K562 (cell line): ENCODE measurements around the gene GRP. TPM values are rescaled to one million over a fixed set of nuclear protein-coding genes. Genes with fewer than 3 reads are reported as not detected.

Source experiments
- ATAC-seq: fragments of 200-7000 bp; cut with Tn5 transposase; 3 replicates; pipeline ENCODE4 v1.9.1; 2020; ENCODE audit warnings: moderate library complexity
- BruUV-seq: library from RNA; stranded (reverse); fragments of 400-500 nt; replicated peaks from 2 replicates; lab custom pipeline; 2021; lab: Mats Ljungman, UMichigan
- CTCF ChIA-PET: fragments of 300-600 bp; formaldehyde crosslinking; extraction: SDS; loops from one replicate; lab custom pipeline; 2021; ENCODE audit warnings: low intra/inter-chr PET ratio; lab: Yijun Ruan, JAX
- POLR2A ChIA-PET: fragments of 300-600, 350-650 bp; sonication (Branson Sonifier 250); formaldehyde crosslinking; extraction: SDS; loops from one replicate; lab custom pipeline; 2021; ENCODE audit warnings: antibody characterized with exemption, inconsistent platforms; lab: Yijun Ruan, JAX
- DNase-seq, 4 experiments: peaks; one replicate each; pipeline versions ENCODE4 v3.0.0 to v3.0.0-alpha.2; 2011 to 2018; ENCODE audit warnings: low spot score in 3 of 4, mixed read lengths in 3 of 4; ENCODE audit errors: extremely low read depth in 1 of 4
- FAIRE-seq: peaks from 2 replicates; lab custom pipeline; 2011; peaks lifted over from hg19 to GRCh38; lab: Jason Lieb, UNC
- H2AFZ ChIP-seq: 2 replicates; pipeline ENCODE4 v1.6.0; 2011; ENCODE audit warnings: low read depth, low read length, control low read depth, inconsistent platforms
- H3K27ac ChIP-seq: fragments of 200-600 bp; 3 replicates; pipeline ENCODE4 v1.8.0; 2011; ENCODE audit warnings: low read depth, mild to moderate bottlenecking, control low read depth, inconsistent platforms, low read length, moderate library complexity, mixed read lengths; ENCODE audit errors: extremely low read depth
- H3K27me3 ChIP-seq, 2 experiments: fragments of 300-600 bp in 1 of 2; 2 replicates in 1 of 2; 3 replicates in 1 of 2; pipeline versions ENCODE4 v1.6.0 to v1.8.0; 2011; ENCODE audit warnings: inconsistent platforms in 2 of 2, low read length in 2 of 2, mild to moderate bottlenecking in 1 of 2, mixed read lengths in 1 of 2, moderate library complexity in 1 of 2; ENCODE audit not compliant: control insufficient read depth in 2 of 2, insufficient read depth in 2 of 2
- H3K36me3 ChIP-seq: fragments of 300-600 bp; 3 replicates; pipeline ENCODE4 v1.8.0; 2011; ENCODE audit warnings: mild to moderate bottlenecking, low read length, inconsistent platforms; ENCODE audit not compliant: control insufficient read depth, insufficient read depth
- H3K4me1 ChIP-seq, 2 experiments: fragments of 200-600 bp in 1 of 2; replicated peaks in 1 of 2; 2 replicates in 1 of 2; 3 replicates in 1 of 2; pipeline versions ENCODE4 v1.5.1 to v1.8.0; 2011; ENCODE audit warnings: inconsistent platforms in 2 of 2, low read length in 2 of 2, mild to moderate bottlenecking in 1 of 2, mixed read lengths in 1 of 2, moderate library complexity in 1 of 2; ENCODE audit not compliant: control insufficient read depth in 2 of 2, insufficient read depth in 2 of 2
- H3K4me2 ChIP-seq: 2 replicates; pipeline ENCODE4 v1.6.1; 2011; ENCODE audit warnings: low read length, control low read depth, inconsistent platforms, mixed read lengths; ENCODE audit not compliant: insufficient read depth
- H3K4me3 ChIP-seq: fragments of 200-600 bp; sonication (generic), shearing (Covaris generic); 2 replicates; pipeline ENCODE4 v1.5.1; 2016; ENCODE audit warnings: control low read depth, inconsistent platforms
- H3K79me2 ChIP-seq: fragments of 200-600 bp; 3 replicates; pipeline ENCODE4 v1.8.0; 2011; ENCODE audit warnings: low read length, inconsistent platforms; ENCODE audit not compliant: control insufficient read depth, insufficient read depth
- H3K9ac ChIP-seq, 2 experiments: 2 replicates each; pipeline versions ENCODE4 v1.6.0 to v1.6.1; 2011; ENCODE audit warnings: low read depth in 2 of 2, low read length in 2 of 2, control low read depth in 1 of 2, inconsistent platforms in 1 of 2, mild to moderate bottlenecking in 1 of 2, mixed read lengths in 1 of 2; ENCODE audit not compliant: insufficient read depth in 1 of 2
- H3K9me1 ChIP-seq: one replicate; pipeline ENCODE4 v1.6.0; 2011; ENCODE audit warnings: inconsistent platforms, mild to moderate bottlenecking, low read length, moderate library complexity; ENCODE audit not compliant: control insufficient read depth, insufficient read depth
- H3K9me3 ChIP-seq: replicated peaks from 2 replicates; pipeline ENCODE4 v1.5.1; 2011; ENCODE audit warnings: low read depth, low read length, inconsistent platforms; ENCODE audit not compliant: control insufficient read depth, insufficient read depth
- H4K20me1 ChIP-seq: replicated peaks from 2 replicates; pipeline ENCODE4 v1.6.1; 2011; ENCODE audit warnings: low read length, inconsistent platforms, mixed read lengths; ENCODE audit not compliant: control insufficient read depth, insufficient read depth
- ADNP ChIP-seq: fragments of 200-800 bp; sonication (Bioruptor generic); IDR thresholded peaks from 2 replicates; pipeline ENCODE4 v1.6.1; 2016; ENCODE audit warnings: missing genetic modification characterization, missing compliant biosample characterization
- BCOR ChIP-seq: fragments of 450-650 bp; IDR thresholded peaks from 2 replicates; pipeline ENCODE4 v1.6.1; 2016
- DIDO1 ChIP-seq: fragments of 450-650 bp; IDR thresholded peaks from 2 replicates; pipeline ENCODE4 v1.6.1; 2016; ENCODE audit warnings: low read depth, missing biosample characterization, missing genetic modification characterization
- FIP1L1 ChIP-seq: fragments of 200-400 bp; formaldehyde crosslinking; IDR thresholded peaks from 2 replicates; pipeline ENCODE4 v1.6.1; 2018; ENCODE audit warnings: mild to moderate bottlenecking, low read depth, low read length; ENCODE audit not compliant: poor library complexity, severe bottlenecking
- GATA2 ChIP-seq: sonication (generic); formaldehyde crosslinking; IDR thresholded peaks from 2 replicates; pipeline ENCODE4 v1.4.0; 2020; ENCODE audit warnings: mild to moderate bottlenecking, missing genetic modification reagents
- HNRNPUL1 ChIP-seq: fragments of 200-400 bp; formaldehyde crosslinking; IDR thresholded peaks from 2 replicates; pipeline ENCODE4 v1.6.1; 2017; ENCODE audit warnings: low read length
- KHSRP ChIP-seq: fragments of 450-650 bp; IDR thresholded peaks from 2 replicates; pipeline ENCODE4 v1.6.1; 2017
- MBD2 ChIP-seq: sonication (generic); IDR thresholded peaks from 2 replicates; pipeline ENCODE4 v1.6.1; 2016; ENCODE audit warnings: low read depth, borderline replicate concordance
- USF1 ChIP-seq: sonication (generic); formaldehyde crosslinking; IDR thresholded peaks from 2 replicates; pipeline ENCODE4 v1.9.0; 2022; ENCODE audit warnings: mild to moderate bottlenecking, missing genetic modification reagents
- ZNF212 ChIP-seq: fragments of 450-650 bp; formaldehyde crosslinking; IDR thresholded peaks from 2 replicates; pipeline ENCODE4 v1.4.0; 2020; ENCODE audit warnings: mild to moderate bottlenecking
- ZNF407 ChIP-seq: fragments of 450-650 bp; IDR thresholded peaks from 2 replicates; pipeline ENCODE4 v1.6.1; 2016; ENCODE audit warnings: low read depth
- ZNF699 ChIP-seq: fragments of 250-450 bp; sonication (Bioruptor Pico); IDR thresholded peaks from 2 replicates; pipeline ENCODE4 v1.8.0; 2021; ENCODE audit warnings: mild to moderate bottlenecking, moderate library complexity; ENCODE audit not compliant: insufficient replicate concordance
- ZNF79 ChIP-seq: fragments of 250-450 bp; sonication (Bioruptor Pico); IDR thresholded peaks from 2 replicates; pipeline ENCODE4 v1.4.0; 2020; ENCODE audit warnings: low read depth, mild to moderate bottlenecking, moderate library complexity
- WGBS: fragments of 100-300 bp; shearing (Covaris generic); methylation state at CpG from one replicate; pipeline ENCODE4 v1.1.6; 2016; ENCODE audit warnings: low coverage, mixed read lengths; ENCODE audit not compliant: insufficient coverage; ENCODE audit errors: missing lambda C conversion rate; 5-methylcytosine and 5-hydroxymethylcytosine counted together
- in situ Hi-C: fragments of 300-500 bp; cut with MboI; formaldehyde crosslinking; loops from 4 replicates; pipeline ENCODE4 v1.15.0; 2018; ENCODE audit warnings: inconsistent platforms, mixed read lengths
- intact Hi-C: fragments of 100-400 bp; cut with micrococcal nuclease; formaldehyde crosslinking; loops from 2 replicates; pipeline ENCODE4 v1.14.2; 2022
- polyA plus RNA-seq, 8 experiments: library from polyadenylated mRNA; depleted of rRNA in 4 of 8; stranded (reverse) in 5 of 8; unstranded in 3 of 8; fragments of >200 nt; fragmentation: Nextera tagmentation in 2 of 8; fragmentation: Illumina TruSeq in 1 of 8; extraction: Ambion mirVana in 2 of 8; extraction: Trizol in 1 of 8; gene quantifications; 2 replicates each; pipeline versions ENCODE4 v1.2.1 to v1.2.3, GENCODE V29; 2011 to 2014; ENCODE audit warnings: inconsistent platforms in 1 of 8, missing spikeins in 1 of 8
- total RNA-seq, 7 experiments: library from RNA; depleted of rRNA in 6 of 7; stranded (reverse); fragments of >200 nt in 6 of 7; fragmentation: Illumina TruSeq in 2 of 7; extraction: Trizol in 2 of 7; gene quantifications; 2 replicates each; pipeline versions ENCODE4 v1.2.1 to v1.2.3, GENCODE V29; 2011 to 2021; ENCODE audit warnings: low replicate concordance in 1 of 7
- TF ChIP-seq, protein P1 (sequence below): sonication (generic); formaldehyde crosslinking; IDR thresholded peaks from 2 replicates; pipeline ENCODE4 v1.8.0; 2023; ENCODE audit warnings: mild to moderate bottlenecking, missing genetic modification reagents

Gene GRP
- total and polyA plus RNA-seq, 9 of the 15 experiments (the other 6 are each of a cell fraction or from before 2014, with no cell fraction given), result 0.07 TPM; not detected in 8

DNA sequence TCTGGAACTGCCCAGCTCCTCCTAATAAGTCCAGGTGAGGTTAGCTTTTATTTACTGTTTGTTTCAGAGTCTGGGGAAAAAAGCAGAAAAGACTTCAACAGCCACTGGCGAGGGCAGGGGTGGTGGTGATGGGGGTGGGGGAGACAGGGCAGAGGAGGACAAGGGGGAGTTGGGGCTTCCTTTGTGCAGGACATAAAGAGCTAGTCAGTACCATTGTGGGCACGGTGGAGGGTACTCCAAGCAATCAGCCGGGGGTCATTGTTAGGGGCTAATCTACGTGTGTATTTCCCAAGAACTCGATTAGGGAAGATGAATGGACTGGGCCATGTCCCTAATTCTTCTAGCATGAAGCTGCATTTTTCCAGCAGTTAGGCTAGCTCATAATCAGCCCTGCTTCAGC, 56.1 kb downstream of the GRP start:
- H3K36me3 ChIP-seq, result no peaks in the 10 kb centered on the region
- intact Hi-C loops, result no loop called here
- FAIRE-seq (no peak), ATAC-seq (no peak), DNase-seq (no peak)
- ChIA-PET CTCF (no interaction called here), POLR2A (interaction anchor here (0.6 to 0.7 kb wide), 2 partner anchors 10 to 511 kb away, joined by 3 read pairs; no protein-coding TSS in a partner anchor)
- BruUV-seq, result no TSS peak
- H3K9me3 ChIP-seq, result no peaks in the 10 kb centered on the region
- no peak overlapping the region for H3K4me2 ChIP-seq
- H3K9me1 ChIP-seq, result no peaks in the 10 kb centered on the region
- no peak overlapping the region for H3K27ac ChIP-seq
- peaks cover 0 to 14% of the 10 kb centered on the region in 2 experiments; a peak in 2 of 5 replicates for H3K4me1 ChIP-seq
- H3K79me2 ChIP-seq, result no peaks in the 10 kb centered on the region
- H3K27me3 ChIP-seq, result peaks cover 2 to 36% of the 10 kb centered on the region in 2 experiments; a peak in 3 of 5 replicates
- H4K20me1 ChIP-seq, result no peaks in the 10 kb centered on the region
- no peak overlapping the region for H3K4me3 ChIP-seq
- WGBS, result 0% methylated on average over 2 of the region's 5 CpGs
- in situ Hi-C loops, result no loop called here
- H2AFZ ChIP-seq, result no peak overlapping the region
- H3K9ac ChIP-seq, result no peak overlapping the region
- TF ChIP-seq BCOR, result no peak
- TF ChIP-seq, protein P1, sequence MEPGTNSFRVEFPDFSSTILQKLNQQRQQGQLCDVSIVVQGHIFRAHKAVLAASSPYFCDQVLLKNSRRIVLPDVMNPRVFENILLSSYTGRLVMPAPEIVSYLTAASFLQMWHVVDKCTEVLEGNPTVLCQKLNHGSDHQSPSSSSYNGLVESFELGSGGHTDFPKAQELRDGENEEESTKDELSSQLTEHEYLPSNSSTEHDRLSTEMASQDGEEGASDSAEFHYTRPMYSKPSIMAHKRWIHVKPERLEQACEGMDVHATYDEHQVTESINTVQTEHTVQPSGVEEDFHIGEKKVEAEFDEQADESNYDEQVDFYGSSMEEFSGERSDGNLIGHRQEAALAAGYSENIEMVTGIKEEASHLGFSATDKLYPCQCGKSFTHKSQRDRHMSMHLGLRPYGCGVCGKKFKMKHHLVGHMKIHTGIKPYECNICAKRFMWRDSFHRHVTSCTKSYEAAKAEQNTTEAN (CRISPR knock-in tag), result no peak
- no peak for TF ChIP-seq KHSRP
- TF ChIP-seq HNRNPUL1, result no peak
- no peak for TF ChIP-seq ZNF212 (CRISPR knock-in tag)
- no peak for TF ChIP-seq ZNF79 (CRISPR knock-in tag)
- TF ChIP-seq USF1 (CRISPR knock-in tag), result no peak
- no peak for TF ChIP-seq ZNF407
- TF ChIP-seq ADNP (tag), result no peak
- TF ChIP-seq DIDO1 (tag), result no peak
- TF ChIP-seq FIP1L1, result no peak
- TF ChIP-seq ZNF699 (CRISPR knock-in tag), result no peak
- no peak for TF ChIP-seq GATA2 (CRISPR knock-in tag)
- TF ChIP-seq MBD2, result no peak
